B cell (primary cell): Measurements from ENCODE around the gene LRRC66.

Source experiments
- EZH2 ChIP-seq: IDR thresholded peaks from 2 replicates; pipeline ENCODE4 v1.6.1; 2012; ENCODE audit warnings: borderline replicate concordance, low read depth, mild to moderate bottlenecking, moderate library complexity, low read length; ENCODE audit not compliant: insufficient read depth, poor library complexity, severe bottlenecking
- TF ChIP-seq, protein P1 (sequence below): fragments of 200-600 bp; IDR thresholded peaks from one replicate; pipeline ENCODE4 v1.8.0; 2022; ENCODE audit warnings: antibody characterized with exemption, mild to moderate bottlenecking

DNA sequence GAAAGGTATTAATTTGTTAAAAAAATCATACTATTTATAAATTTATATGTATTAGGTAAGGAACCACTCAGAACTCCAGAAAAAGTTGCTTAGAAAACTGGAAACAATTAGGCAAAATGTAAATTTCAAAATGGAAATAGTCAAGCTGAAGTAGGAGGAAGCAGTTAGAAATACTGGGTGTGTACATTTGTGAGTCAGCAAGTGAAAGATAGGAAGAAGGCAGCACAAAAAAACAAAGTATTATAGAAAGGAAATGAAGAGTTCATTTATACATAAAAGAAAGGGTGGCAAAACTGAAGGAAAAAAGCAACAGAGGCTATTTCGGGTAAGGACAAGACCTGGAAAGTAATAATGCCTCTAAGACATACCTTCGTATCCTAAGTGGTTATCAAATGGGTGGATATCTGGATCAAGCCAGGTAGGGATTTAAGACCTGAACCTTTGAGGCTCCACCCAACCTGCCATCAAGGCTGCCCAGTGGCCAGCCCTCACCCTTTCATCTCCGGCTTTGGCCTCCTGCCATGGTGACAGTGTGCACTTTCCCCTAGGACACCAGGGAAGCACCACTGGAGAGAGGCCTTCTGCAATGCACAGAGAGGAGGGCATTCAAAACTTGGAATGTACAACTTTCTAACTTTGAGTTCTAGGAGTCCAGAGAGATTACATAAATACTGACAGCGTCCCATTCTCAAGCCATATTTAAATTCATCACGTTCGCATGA, at the start of gene LRRC66:
- TF ChIP-seq, protein P1, sequence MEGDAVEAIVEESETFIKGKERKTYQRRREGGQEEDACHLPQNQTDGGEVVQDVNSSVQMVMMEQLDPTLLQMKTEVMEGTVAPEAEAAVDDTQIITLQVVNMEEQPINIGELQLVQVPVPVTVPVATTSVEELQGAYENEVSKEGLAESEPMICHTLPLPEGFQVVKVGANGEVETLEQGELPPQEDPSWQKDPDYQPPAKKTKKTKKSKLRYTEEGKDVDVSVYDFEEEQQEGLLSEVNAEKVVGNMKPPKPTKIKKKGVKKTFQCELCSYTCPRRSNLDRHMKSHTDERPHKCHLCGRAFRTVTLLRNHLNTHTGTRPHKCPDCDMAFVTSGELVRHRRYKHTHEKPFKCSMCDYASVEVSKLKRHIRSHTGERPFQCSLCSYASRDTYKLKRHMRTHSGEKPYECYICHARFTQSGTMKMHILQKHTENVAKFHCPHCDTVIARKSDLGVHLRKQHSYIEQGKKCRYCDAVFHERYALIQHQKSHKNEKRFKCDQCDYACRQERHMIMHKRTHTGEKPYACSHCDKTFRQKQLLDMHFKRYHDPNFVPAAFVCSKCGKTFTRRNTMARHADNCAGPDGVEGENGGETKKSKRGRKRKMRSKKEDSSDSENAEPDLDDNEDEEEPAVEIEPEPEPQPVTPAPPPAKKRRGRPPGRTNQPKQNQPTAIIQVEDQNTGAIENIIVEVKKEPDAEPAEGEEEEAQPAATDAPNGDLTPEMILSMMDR = no peak
- no peak for TF ChIP-seq EZH2
